Pancreas (tissue), 10 donors: ENCODE measurements around the gene DSG3. TPM values are rescaled to one million over a fixed set of nuclear protein-coding genes. Genes with fewer than 3 reads are reported as not detected.

Experiments used
- ATAC-seq, 4 donors: fragments of 200-7000 bp; cut with Tn5 transposase; one replicate each; pipeline versions ENCODE4 v1.8.0 to v1.9.1; 2020; ENCODE audit warnings: mild to moderate bottlenecking in 4 of 4, moderate library complexity in 4 of 4
- DNase-seq, 6 donors: peaks; one replicate each; pipeline ENCODE4 v3.0.0-alpha.2; 2020
- FAIRE-seq: peaks from 2 replicates; lab custom pipeline; 2012; peaks lifted over from hg19 to GRCh38; lab: Jason Lieb, UNC
- H3K27ac ChIP-seq, 4 donors: fragments of 200-600 bp; sonication (generic); 1 replicate in 3 of 4; 2 replicates in 1 of 4; pipeline versions ENCODE4 v1.5.0 to v1.8.0; 2020
- H3K27me3 ChIP-seq, 4 donors: fragments of 200-600 bp; one replicate each; pipeline ENCODE4 v1.8.0; 2021
- H3K36me3 ChIP-seq, 3 donors: fragments of 200-600 bp; sonication (generic) in 1 of 3; one replicate each; pipeline versions ENCODE4 v1.5.0 to v1.8.0; 2020 to 2021
- H3K4me1 ChIP-seq, 3 donors: fragments of 200-600 bp; one replicate each; pipeline ENCODE4 v1.8.0; 2021
- H3K4me3 ChIP-seq, 4 donors: fragments of 200-600 bp; sonication (generic) in 2 of 4; one replicate each; pipeline versions ENCODE4 v1.5.0 to v1.8.0; 2020 to 2021
- H3K9me3 ChIP-seq, 4 donors: fragments of 200-600 bp; one replicate each; pipeline ENCODE4 v1.8.0; 2021
- CTCF ChIP-seq, 4 donors: fragments of 200-600 bp; sonication (generic) in 3 of 4; IDR thresholded peaks; one replicate each; pipeline versions ENCODE4 v1.5.0 to v1.8.0; 2021; ENCODE audit warnings: antibody characterized with exemption in 4 of 4
- WGBS, 2 donors: extraction: QIAGEN DNeasy Blood & Tissue Kit; methylation state at CpG; one replicate each; pipeline ENCODE4 v1.1.7; 2013; 5-methylcytosine and 5-hydroxymethylcytosine counted together
- intact Hi-C, 3 donors: fragments of 100-400 bp; cut with DNase I; formaldehyde crosslinking; loops; one replicate each; pipeline versions ENCODE4 v1.11.1 to v1.14.2; 2022
- polyA plus RNA-seq, 2 donors: library from polyadenylated mRNA; stranded (reverse); fragments of 200-250 nt; gene quantifications; one replicate each; pipeline ENCODE4 v1.2.3, GENCODE V29; 2013
- total RNA-seq, 6 donors: library from RNA; stranded (reverse); fragmentation: NEBNext Ultra II Directional in 4 of 6; extraction: Animal tissue kit (Norgen Biotek cat#: 25700) in 4 of 6; gene quantifications; one replicate each; pipeline versions ENCODE4 v1.2.1 to v1.2.4, GENCODE V29; 2021 to 2023
- donor health status: healthy with polysubstance abuse.
- donor health status: DM: no; HTN: no; CAD: no; lungs with moderate emphysema.
- donor health status: DM: no; HTN: no; CAD: no.
- donor health status: control.
- donor health status: control.
- donor health status: Bipolar disorder and iron deficiency.
- donor health status: DM: yes; HTN: yes; CAD: no.
- donor health status: DM: no; HTN: no; CAD: no.
- donor health status: DM: no; HTN: no; CAD: no.
- donor health status: DM: yes; HTN: yes; CAD: no.

Gene DSG3
- total and polyA plus RNA-seq, 8 donors = 0.02 TPM; not detected in 7

GRCh38 chr18:31401156-31402025 is 46.1 kb upstream of the DSG3 start:
- ATAC-seq (peak; percentile 85 to 93 (median 88)), DNase-seq (peak in 2 of 6 donors; percentile 11 to 16), FAIRE-seq (no peak)
- H3K4me3 ChIP-seq = no peak overlapping the region
- H3K27me3 ChIP-seq = no peaks in the 10 kb centered on the region
- peak overlapping the region in 1 of 4 donors; percentile 3 for H3K27ac ChIP-seq
- no peaks in the 10 kb centered on the region for H3K9me3 ChIP-seq
- peaks cover 0 to 17% (median 11%) of the 10 kb centered on the region in 3 donors for H3K4me1 ChIP-seq
- WGBS, 2 donors = 26 to 32% methylated on average over 6 of the region's 6 CpGs
- intact Hi-C loops = no loop called here
- no peaks in the 10 kb centered on the region for H3K36me3 ChIP-seq
- TF ChIP-seq CTCF (IDR thresholded peaks at IDR 0.05) = no peak

GRCh38 chr18:31402026-31402373 is 45.5 kb upstream of the DSG3 start:
- peak; percentile 60 to 72 (median 67) for ATAC-seq
- H3K27ac ChIP-seq = peak overlapping the region in 1 of 4 donors; percentile 3

GRCh38 chr18:31403409-31403808 is 44.1 kb upstream of the DSG3 start:
- TF ChIP-seq CTCF (IDR thresholded peaks at IDR 0.05) = no peak
- Histone ChIP-seq H3K4me1 (peaks cover 0 to 17% (median 11%) of the 10 kb centered on the region in 3 donors), H3K36me3 (no peaks in the 10 kb centered on the region), H3K9me3 (no peaks in the 10 kb centered on the region), H3K27me3 (no peaks in the 10 kb centered on the region), H3K27ac (no peak overlapping the region), H3K4me3 (no peak overlapping the region)
- intact Hi-C loops = no loop called here
- no peak for DNase-seq
- WGBS, 2 donors = 63 to 66% methylated on average over 2 of the region's 2 CpGs
- no peak for FAIRE-seq
- ATAC-seq = no peak

More at GRCh38 chr18:31402026-31402373, 45.5 kb upstream of the DSG3 start:
- no peak for DNase-seq
- Histone ChIP-seq H3K4me3 (no peak overlapping the region), H3K36me3 (no peaks in the 10 kb centered on the region), H3K9me3 (no peaks in the 10 kb centered on the region), H3K27me3 (no peaks in the 10 kb centered on the region), H3K4me1 (peaks cover 0 to 17% (median 11%) of the 10 kb centered on the region in 3 donors)
- intact Hi-C loops = no loop called here
- FAIRE-seq = no peak
- no peak for TF ChIP-seq CTCF (IDR thresholded peaks at IDR 0.05)

- no peak overlapping the region for H3K27ac ChIP-seq
- no peaks in the 10 kb centered on the region for H3K36me3 ChIP-seq
- 81 to 82% methylated on average over 3 of the region's 3 CpGs for whole genome bisulfite sequencing, 2 donors
- intact Hi-C loops = no loop called here
- no peak for ATAC-seq
- TF ChIP-seq CTCF (IDR thresholded peaks at IDR 0.05) = no peak
- FAIRE-seq = no peak
- no peak overlapping the region for H3K4me3 ChIP-seq
- no peaks in the 10 kb centered on the region for H3K27me3 ChIP-seq
- no peak for DNase-seq
- H3K4me1 ChIP-seq = no peaks in the 10 kb centered on the region
- H3K9me3 ChIP-seq = no peaks in the 10 kb centered on the region
These were observed 39.9 kb upstream of the DSG3 start for GRCh38 chr18:31407649-31408048.

GRCh38 chr18:31409276-31409675 is 38.3 kb upstream of the DSG3 start:
- no peak for FAIRE-seq
- Histone ChIP-seq H3K9me3 (no peaks in the 10 kb centered on the region), H3K36me3 (no peaks in the 10 kb centered on the region), H3K27ac (no peak overlapping the region), H3K4me1 (no peaks in the 10 kb centered on the region), H3K4me3 (no peak overlapping the region), H3K27me3 (no peaks in the 10 kb centered on the region)
- DNase-seq = no peak
- TF ChIP-seq CTCF (IDR thresholded peaks at IDR 0.05) = no peak
- 71 to 80% methylated on average over 4 of the region's 4 CpGs for WGBS, 2 donors
- ATAC-seq = no peak
- intact Hi-C loops = no loop called here
